Measurements from ENCODE around the gene SARDH. TPM values are rescaled to one million over a fixed set of nuclear protein-coding genes. Genes with fewer than 3 reads are reported as not detected.

SARDH gene
- total RNA-seq, 2 experiments from 2014 or later: 17.7 to 18.5 TPM

GRCh38 chr9:133771486-133772482, 33.6 kb upstream of the SARDH start:
- ChIA-PET CTCF (no interaction called here), POLR2A (no interaction called here)
- ATAC-seq (ENCODE audit: poor library complexity): no peak

GRCh38 chr9:133770076-133770777, 32.1 kb upstream of the SARDH start:
- H3K36me3 ChIP-seq (ENCODE audit: insufficient read depth, low read length): no peaks in the 10 kb centered on the region
- ATAC-seq (ENCODE audit: poor library complexity): no peak

More at GRCh38 chr9:133771486-133772482, 33.6 kb upstream of the SARDH start:
- peak in 2 of 14 experiments; percentile 10 to 23 for DNase-seq
- Mint-ChIP-seq H3K27ac (no peak overlapping the region), H3K4me1 (ENCODE audit: low read depth) (no peaks in the 10 kb centered on the region), H3K4me3 (no peak overlapping the region), H3K27me3 (no peaks in the 10 kb centered on the region), H3K9me3 (peaks cover 2% of the 10 kb centered on the region), H3K36me3 (ENCODE audit: low read depth) (peaks cover 14% of the 10 kb centered on the region)
- intact Hi-C loops (cut with DNase I, micrococcal nuclease): no loop called here
- Histone ChIP-seq H3K27me3 (ENCODE audit: control insufficient read depth in 1 of 2, insufficient read depth in 2 of 2, low read length in 2 of 2) (no peaks in the 10 kb centered on the region), H3K9me3 (ENCODE audit: control insufficient read depth in 1 of 2, insufficient read depth in 1 of 2, low read length in 2 of 2) (peaks cover 8 to 15% of the 10 kb centered on the region in 2 experiments), H3K4me3 (ENCODE audit: low read length) (no peak overlapping the region), H3K27ac (ENCODE audit: low read depth in 1 of 2, low read length in 2 of 2) (no peak overlapping the region), H3K36me3 (ENCODE audit: insufficient read depth, low read length) (no peaks in the 10 kb centered on the region), H3K4me1 (ENCODE audit: insufficient read depth, low read length) (no peaks in the 10 kb centered on the region)
- no peak for TF ChIP-seq CTCF (IDR thresholded peaks at IDR 0.05)

More at GRCh38 chr9:133770076-133770777, 32.1 kb upstream of the SARDH start:
- H3K27ac Mint-ChIP-seq: no peak overlapping the region
- H3K9me3 Mint-ChIP-seq: no peaks in the 10 kb centered on the region
- H3K27me3 Mint-ChIP-seq: no peaks in the 10 kb centered on the region
- peaks cover 8 to 15% of the 10 kb centered on the region in 2 experiments for H3K9me3 ChIP-seq (ENCODE audit: control insufficient read depth in 1 of 2, insufficient read depth in 1 of 2, low read length in 2 of 2)
- no peaks in the 10 kb centered on the region for H3K4me1 Mint-ChIP-seq (ENCODE audit: low read depth)
- H3K36me3 Mint-ChIP-seq (ENCODE audit: low read depth): peaks cover 10% of the 10 kb centered on the region
- no peak overlapping the region for H3K4me3 Mint-ChIP-seq
- H3K4me1 ChIP-seq (ENCODE audit: insufficient read depth, low read length): no peaks in the 10 kb centered on the region
- CTCF ChIA-PET: no interaction called here
- no peak for TF ChIP-seq CTCF (IDR thresholded peaks at IDR 0.05)
- peak in 1 of 14 experiments; percentile 27 for DNase-seq
- POLR2A ChIA-PET: no interaction called here
- H3K27ac ChIP-seq (ENCODE audit: low read depth in 1 of 2, low read length in 2 of 2): no peak overlapping the region
- H3K4me3 ChIP-seq (ENCODE audit: low read length): no peak overlapping the region
- intact Hi-C loops (cut with DNase I, micrococcal nuclease): no loop called here
- no peaks in the 10 kb centered on the region for H3K27me3 ChIP-seq (ENCODE audit: control insufficient read depth in 1 of 2, insufficient read depth in 2 of 2, low read length in 2 of 2)

All from CD4-positive, alpha-beta T cell (primary cell).